LNCaP clone FGC (cell line): Measurements from ENCODE around the gene PUM1.
A peak's percentile ranks its signal among the peaks of the same experiment; 100 is the strongest.

Experiments used
- DNase-seq: peaks from one replicate; pipeline ENCODE4 v3.0.0-alpha.2; 2011; ENCODE audit warnings: low read depth
- H3K4me3 ChIP-seq: 2 replicates; pipeline ENCODE4 v1.5.1; 2011; ENCODE audit warnings: mild to moderate bottlenecking, low read depth, low read length, control low read depth
- TF ChIP-seq, protein P1 (sequence below): IDR thresholded peaks from 2 replicates; pipeline ENCODE4 v1.5.1; 2012; ENCODE audit warnings: mild to moderate bottlenecking; ENCODE audit not compliant: control insufficient read depth, insufficient read depth; ENCODE audit errors: extremely low read depth

PUM1 gene

DNA sequence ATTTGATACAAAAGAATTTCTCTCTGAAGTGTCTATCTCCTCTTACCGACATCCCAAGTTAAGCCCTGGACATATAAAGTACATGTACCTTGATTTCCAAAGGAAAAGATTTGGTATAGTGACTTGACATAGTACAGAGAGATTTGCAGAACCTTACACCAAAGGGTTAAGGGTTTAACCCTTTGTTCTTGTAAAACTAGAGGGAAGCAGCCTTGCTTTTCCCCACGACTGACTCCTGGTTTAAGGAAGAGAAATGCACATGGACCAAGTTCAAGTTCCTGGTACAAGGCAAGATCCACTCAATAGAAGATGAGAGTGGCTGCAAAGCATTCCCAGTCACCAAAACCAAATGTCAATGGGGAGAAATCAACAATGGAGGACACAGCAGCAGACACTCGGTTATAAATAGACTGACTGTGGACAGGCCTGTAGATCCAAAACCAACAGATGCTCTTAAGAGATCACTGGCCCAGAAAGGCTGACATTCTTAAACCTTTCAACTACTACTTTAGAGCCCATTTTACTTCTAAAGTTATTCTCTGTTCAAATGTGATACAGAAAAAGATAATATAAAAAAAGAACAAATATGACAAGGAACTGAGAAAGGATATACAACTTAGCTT is 69.4 kb downstream of the PUM1 start:
- no peak overlapping the region for H3K4me3 ChIP-seq
- TF ChIP-seq, protein P1, sequence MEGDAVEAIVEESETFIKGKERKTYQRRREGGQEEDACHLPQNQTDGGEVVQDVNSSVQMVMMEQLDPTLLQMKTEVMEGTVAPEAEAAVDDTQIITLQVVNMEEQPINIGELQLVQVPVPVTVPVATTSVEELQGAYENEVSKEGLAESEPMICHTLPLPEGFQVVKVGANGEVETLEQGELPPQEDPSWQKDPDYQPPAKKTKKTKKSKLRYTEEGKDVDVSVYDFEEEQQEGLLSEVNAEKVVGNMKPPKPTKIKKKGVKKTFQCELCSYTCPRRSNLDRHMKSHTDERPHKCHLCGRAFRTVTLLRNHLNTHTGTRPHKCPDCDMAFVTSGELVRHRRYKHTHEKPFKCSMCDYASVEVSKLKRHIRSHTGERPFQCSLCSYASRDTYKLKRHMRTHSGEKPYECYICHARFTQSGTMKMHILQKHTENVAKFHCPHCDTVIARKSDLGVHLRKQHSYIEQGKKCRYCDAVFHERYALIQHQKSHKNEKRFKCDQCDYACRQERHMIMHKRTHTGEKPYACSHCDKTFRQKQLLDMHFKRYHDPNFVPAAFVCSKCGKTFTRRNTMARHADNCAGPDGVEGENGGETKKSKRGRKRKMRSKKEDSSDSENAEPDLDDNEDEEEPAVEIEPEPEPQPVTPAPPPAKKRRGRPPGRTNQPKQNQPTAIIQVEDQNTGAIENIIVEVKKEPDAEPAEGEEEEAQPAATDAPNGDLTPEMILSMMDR = no peak
- no peak for DNase-seq

DNA sequence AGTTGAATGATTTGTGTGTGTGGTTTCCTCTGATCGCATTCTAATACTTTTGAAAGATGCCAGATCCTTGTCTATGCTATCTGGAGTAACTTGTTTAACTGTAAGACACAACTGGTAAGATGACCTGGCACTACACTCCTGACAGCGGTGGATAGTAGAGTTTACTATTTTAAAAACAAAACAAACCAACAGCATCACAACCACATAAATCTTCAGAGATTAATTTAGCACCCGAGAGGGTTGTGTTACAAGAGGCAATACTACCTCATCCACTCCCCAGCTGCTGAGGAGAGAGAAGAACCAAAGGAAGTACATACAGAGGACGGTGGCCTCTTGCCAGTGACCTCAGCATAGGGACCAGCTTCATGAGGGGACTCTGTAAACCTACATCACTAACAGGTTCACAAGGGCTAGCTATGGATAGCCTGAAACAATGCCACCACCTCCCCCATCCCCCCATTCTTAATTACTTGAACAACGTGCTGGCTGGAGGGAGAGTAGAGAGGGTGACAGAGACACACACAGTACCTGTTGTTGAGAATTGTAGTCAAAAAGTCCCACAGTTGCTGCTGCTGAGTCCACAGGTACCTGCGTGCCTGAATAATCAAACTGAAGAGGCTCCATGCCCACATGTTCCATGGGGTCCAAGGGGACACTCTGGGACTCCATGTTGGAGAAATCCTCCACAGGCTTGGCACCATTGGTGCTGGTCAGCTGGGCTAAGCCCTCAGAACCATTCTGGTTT is 73.5 kb downstream of the PUM1 start:
- TF ChIP-seq, protein P1 = no peak
- H3K4me3 ChIP-seq = no peak overlapping the region
- DNase-seq = no peak

DNA sequence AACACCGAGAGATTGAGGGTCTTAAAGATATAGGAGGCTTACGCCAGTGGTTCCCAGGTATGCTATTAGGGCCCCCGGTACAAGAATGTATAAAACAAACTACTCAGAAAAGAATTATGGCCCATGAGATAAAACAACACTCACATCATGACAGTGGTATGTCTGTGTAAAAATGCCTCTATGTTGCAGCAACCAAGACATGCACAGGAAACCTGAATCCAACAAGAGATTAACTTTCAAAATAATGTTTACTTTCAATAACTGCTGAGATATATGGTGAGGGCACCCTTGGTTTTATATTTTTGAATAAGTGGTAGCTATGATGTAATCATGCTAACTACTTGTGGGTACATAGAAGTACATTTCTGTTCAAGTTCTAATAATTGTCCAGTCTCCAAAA is 74.9 kb downstream of the PUM1 start:
- TF ChIP-seq, protein P1 = no peak
- no peak overlapping the region for H3K4me3 ChIP-seq

DNA sequence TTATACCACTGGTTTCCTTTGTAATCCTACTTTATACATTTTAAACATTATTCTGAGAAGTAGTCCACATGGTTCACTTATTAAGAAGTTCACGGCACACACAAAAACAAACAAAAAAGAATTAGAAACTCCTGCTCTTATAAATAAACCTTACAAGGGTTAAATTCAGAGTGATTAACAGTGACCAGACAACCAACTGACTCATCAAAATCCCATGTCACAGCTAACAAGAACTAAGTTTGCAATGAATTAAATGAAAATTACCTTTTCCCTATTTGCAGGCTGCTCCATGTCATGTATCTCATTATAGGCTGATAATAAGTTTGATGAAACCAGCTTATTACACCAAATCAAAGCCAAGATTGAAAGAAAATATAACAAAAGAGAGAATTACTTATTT is 77.5 kb downstream of the PUM1 start:
- DNase-seq = no peak
- TF ChIP-seq, protein P1 = no peak
- no peak overlapping the region for H3K4me3 ChIP-seq

More for the DNA sequence above, 74.9 kb downstream of the PUM1 start:
- DNase-seq = no peak

DNA sequence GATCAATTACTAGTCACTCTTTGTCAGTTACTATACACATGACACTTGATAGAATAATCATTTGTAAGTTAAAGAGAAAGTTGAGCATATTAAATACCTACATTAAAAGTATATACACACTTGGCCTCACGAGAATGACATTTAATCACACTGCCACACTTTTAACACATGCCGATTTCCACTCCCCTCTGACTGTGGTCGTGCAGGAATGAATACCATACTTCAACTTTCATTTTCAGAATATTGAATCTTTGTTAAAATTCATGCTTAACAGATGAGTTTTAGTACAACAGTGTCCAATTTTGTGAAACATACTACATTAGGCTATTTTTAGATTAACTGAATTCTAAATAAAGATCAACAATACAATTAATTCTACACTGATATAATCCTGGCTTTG is 78.8 kb downstream of the PUM1 start:
- H3K4me3 ChIP-seq = no peak overlapping the region
- TF ChIP-seq, protein P1 = no peak
- DNase-seq = no peak

DNA sequence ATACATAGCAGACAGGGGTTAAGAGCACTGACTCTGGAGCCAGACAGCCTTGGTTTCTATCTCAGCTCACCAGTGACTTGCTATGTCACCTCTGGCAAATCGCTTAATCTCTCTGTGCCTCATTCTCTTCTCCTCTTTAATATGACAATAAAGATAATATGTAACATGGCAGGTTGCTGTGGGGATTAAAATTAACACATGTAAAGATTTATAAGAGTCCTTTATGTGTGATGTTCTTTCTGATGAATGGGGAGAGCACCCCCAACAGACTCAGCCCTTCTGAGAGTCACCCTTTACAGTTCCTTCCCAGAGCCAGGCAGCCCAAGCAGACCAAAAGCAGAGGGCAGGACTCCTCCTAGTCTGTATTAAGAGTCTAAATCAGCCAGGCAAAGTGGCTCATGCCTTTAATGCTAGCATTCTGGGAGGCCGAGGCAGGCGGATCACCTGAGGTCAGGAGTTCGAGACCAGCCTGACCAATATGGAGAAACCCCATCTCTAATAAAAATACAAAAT is 80.5 kb downstream of the PUM1 start:
- DNase-seq = peak; percentile 8

More for the DNA sequence above, 80.5 kb downstream of the PUM1 start:
- TF ChIP-seq, protein P1 = no peak
- no peak overlapping the region for H3K4me3 ChIP-seq
